B cell (primary cell): ENCODE measurements around the gene SNX32. TPM values are rescaled to one million over a fixed set of nuclear protein-coding genes. Genes with fewer than 3 reads are reported as not detected.

Experiments
- ATAC-seq: fragments of 200-7000 bp; cut with Tn5 transposase; one replicate; pipeline ENCODE4 v1.10.0; 2021; ENCODE audit warnings: low read depth, mild to moderate bottlenecking, moderate number of reproducible peaks, moderate library complexity
- CTCF ChIA-PET: fragments of 350-600 bp; sonication (Branson Sonifier 250); formaldehyde crosslinking; loops from one replicate; lab custom pipeline; 2021; ENCODE audit warnings: antibody characterized with exemption, inconsistent platforms; lab: Charles Lee
- POLR2A ChIA-PET: fragments of 350-600 bp; sonication (Branson Sonifier 250); formaldehyde crosslinking; loops from one replicate; lab custom pipeline; 2021; ENCODE audit warnings: antibody characterized with exemption; lab: Charles Lee
- DNase-seq: peaks from one replicate; pipeline ENCODE4 v3.0.0; 2013
- H2AFZ ChIP-seq: 2 replicates; pipeline ENCODE4 v1.6.1; 2012; ENCODE audit warnings: mild to moderate bottlenecking, low read depth, low read length; ENCODE audit not compliant: insufficient read depth, poor library complexity, severe bottlenecking
- H3K27ac ChIP-seq, 2 donors: 1 replicate in 1 of 2; 2 replicates in 1 of 2; pipeline ENCODE4 v1.5.1; 2012 to 2013; ENCODE audit warnings: low read length in 2 of 2, mild to moderate bottlenecking in 2 of 2, moderate library complexity in 1 of 2
- H3K27me3 ChIP-seq, 4 experiments: fragments of 200-600 bp in 1 of 4; sonication (generic) in 1 of 4; replicated peaks in 1 of 4; 1 replicate in 2 of 4; 2 replicates in 2 of 4; pipeline versions ENCODE4 v1.6.1 to v1.7.0; 2013 to 2016; ENCODE audit warnings: low read length in 3 of 4, mild to moderate bottlenecking in 2 of 4, mixed read lengths in 1 of 4, moderate library complexity in 1 of 4; ENCODE audit not compliant: insufficient read depth in 4 of 4, control insufficient read depth in 3 of 4; ENCODE audit errors: control extremely low read depth in 1 of 4
- H3K36me3 ChIP-seq, 2 experiments: replicated peaks in 1 of 2; 1 replicate in 1 of 2; 2 replicates in 1 of 2; pipeline versions ENCODE4 v1.6.1 to v1.7.1; 2013; ENCODE audit warnings: low read length in 1 of 2; ENCODE audit not compliant: insufficient read depth in 2 of 2, control insufficient read depth in 1 of 2; ENCODE audit errors: control extremely low read depth in 1 of 2, extremely low read depth in 1 of 2
- H3K4me1 ChIP-seq, 2 donors: fragments of 200-600 bp in 1 of 2; sonication (generic) in 1 of 2; 1 replicate in 1 of 2; 2 replicates in 1 of 2; pipeline versions ENCODE4 v1.5.1 to v1.6.1; 2013 to 2017; ENCODE audit warnings: low read length in 2 of 2; ENCODE audit not compliant: control insufficient read depth in 2 of 2, insufficient read depth in 2 of 2
- H3K4me2 ChIP-seq: replicated peaks from 2 replicates; pipeline ENCODE3; 2012; ENCODE audit warnings: mild to moderate bottlenecking, low read depth, low read length; ENCODE audit not compliant: poor library complexity, severe bottlenecking
- H3K4me3 ChIP-seq, 5 experiments: fragments of 200-600 bp in 1 of 5; sonication (generic) in 1 of 5; 1 replicate in 3 of 5; 2 replicates in 2 of 5; pipeline versions ENCODE4 v1.5.1 to v1.7.0; 2011 to 2016; ENCODE audit warnings: low read length in 4 of 5, mild to moderate bottlenecking in 4 of 5, low read depth in 2 of 5, control low read depth in 1 of 5, moderate library complexity in 1 of 5; ENCODE audit not compliant: insufficient read depth in 1 of 5; ENCODE audit errors: control extremely low read depth in 1 of 5, extremely low read depth in 1 of 5
- H3K79me2 ChIP-seq: fragments of 200-600 bp; sonication (generic); one replicate; pipeline ENCODE4 v1.6.0; 2016; ENCODE audit warnings: low read length; ENCODE audit not compliant: control insufficient read depth, insufficient read depth
- H3K9ac ChIP-seq: fragments of 200-600 bp; sonication (generic); 2 replicates; pipeline ENCODE4 v1.6.1; 2017; ENCODE audit warnings: mild to moderate bottlenecking, low read length, moderate library complexity
- H3K9me3 ChIP-seq, 3 donors: one replicate each; pipeline versions ENCODE4 v1.6.1 to v1.7.1; 2013; ENCODE audit warnings: low read length in 2 of 3; ENCODE audit not compliant: control insufficient read depth in 2 of 3, insufficient read depth in 1 of 3; ENCODE audit errors: control extremely low read depth in 1 of 3
- H4K20me1 ChIP-seq: 2 replicates; pipeline ENCODE4 v1.6.0; 2012; ENCODE audit warnings: mild to moderate bottlenecking, low read length; ENCODE audit not compliant: insufficient read depth, control insufficient read depth, poor library complexity, severe bottlenecking
- H3K27ac Mint-ChIP-seq: one replicate; pipeline ENCODE4 v1.8.0; 2021; ENCODE audit warnings: mixed read lengths
- H3K27me3 Mint-ChIP-seq: one replicate; pipeline ENCODE4 v1.8.0; 2021; ENCODE audit warnings: mixed read lengths
- H3K4me1 Mint-ChIP-seq: one replicate; pipeline ENCODE4 v1.8.0; 2021; ENCODE audit warnings: mixed read lengths
- H3K4me3 Mint-ChIP-seq: one replicate; pipeline ENCODE4 v1.8.0; 2021; ENCODE audit warnings: mixed read lengths
- H3K9me3 Mint-ChIP-seq: one replicate; pipeline ENCODE4 v1.8.0; 2022; ENCODE audit warnings: mixed read lengths; ENCODE audit not compliant: insufficient read depth
- CTCF ChIP-seq: fragments of 200-600 bp; IDR thresholded peaks from one replicate; pipeline ENCODE4 v1.8.0; 2022; ENCODE audit warnings: antibody characterized with exemption, mild to moderate bottlenecking
- EZH2 ChIP-seq: IDR thresholded peaks from 2 replicates; pipeline ENCODE4 v1.6.1; 2012; ENCODE audit warnings: borderline replicate concordance, low read depth, mild to moderate bottlenecking, moderate library complexity, low read length; ENCODE audit not compliant: insufficient read depth, poor library complexity, severe bottlenecking
- WGBS: methylation state at CpG from one replicate; pipeline ENCODE4 v1.1.5; 2013; ENCODE audit warnings: missing lambda C conversion rate; ENCODE audit not compliant: insufficient coverage; 5-methylcytosine and 5-hydroxymethylcytosine counted together
- intact Hi-C: fragments of 100-400 bp; cut with micrococcal nuclease; formaldehyde crosslinking; loops from one replicate; pipeline ENCODE4 v1.10.0; 2022
- polyA plus RNA-seq: library from polyadenylated mRNA; depleted of rRNA; stranded (reverse); fragments of >200 nt; gene quantifications from 2 replicates; pipeline ENCODE4 v1.2.3, GENCODE V29; 2012
- total RNA-seq, 2 donors: library from RNA; stranded (reverse); fragments of 120-200 nt in 1 of 2; gene quantifications; 1 replicate in 1 of 2; 2 replicates in 1 of 2; pipeline versions ENCODE4 v1.2.3 to v1.2.4, GENCODE V29; 2013 to 2022

Gene SNX32
- total and polyA plus RNA-seq, 2 donors (not counting 1 experiment from before 2014, with no cell fraction given) = 0.57 to 0.89 TPM

GRCh38 chr11:65871811-65872548, 38.2 kb downstream of the SNX32 start:
- Histone ChIP-seq H3K27ac (no peak overlapping the region), H2AFZ (no peak overlapping the region), H3K9ac (no peak overlapping the region), H3K4me2 (peak overlapping the region; percentile 91), H3K79me2 (no peaks in the 10 kb centered on the region), H4K20me1 (no peaks in the 10 kb centered on the region), H3K9me3 (no peaks in the 10 kb centered on the region), H3K27me3 (no peaks in the 10 kb centered on the region), H3K4me1 (peaks cover 10 to 29% of the 10 kb centered on the region in 2 donors), H3K4me3 (no peak overlapping the region), H3K36me3 (peaks cover 0 to 2% of the 10 kb centered on the region in 2 experiments)
- Mint-ChIP-seq H3K4me1 (peaks cover 29% of the 10 kb centered on the region), H3K27me3 (peaks cover 5% of the 10 kb centered on the region), H3K9me3 (no peaks in the 10 kb centered on the region), H3K4me3 (peak overlapping the region; percentile 49), H3K27ac (no peak overlapping the region)
- no peak for DNase-seq
- no peak for ATAC-seq
- TF ChIP-seq CTCF = no peak
- no peak for TF ChIP-seq EZH2
- POLR2A ChIA-PET = interaction anchor here (2.3 to 3.6 kb wide), 2 partner anchors 11 to 16 kb away, joined by 20 to 24 read pairs; partner anchors contain the start of genes FIBP and MUS81
- CTCF ChIA-PET = interaction anchor here (6.7 to 7.0 kb wide), 2 partner anchors 12 to 16 kb away, joined by 65 to 71 read pairs; partner anchors contain the start of genes CCDC85B, CFL1, FIBP and MUS81
- 88% methylated on average over 26 of the region's 26 CpGs for WGBS
- intact Hi-C loops = loop anchor here (2.0 to 5.0 kb wide), 3 partner anchors 13 to 180 kb away; partner anchors contain the start of genes CFL1, FIBP and SF3B2
